ENCODE data around the gene TOMM20L. TPM values are rescaled to one million over a fixed set of nuclear protein-coding genes. Genes with fewer than 3 reads are reported as not detected.

The TOMM20L gene
- total and polyA plus RNA-seq, 9 of the 15 experiments (the other 6 are each of a cell fraction or from before 2014, with no cell fraction given) = not detected

- no peak overlapping the region for H3K4me2 ChIP-seq (ENCODE audit: insufficient read depth, low read length)
- H3K9me3 ChIP-seq (replicated peaks; ENCODE audit: control insufficient read depth, insufficient read depth, low read depth, low read length) = no peaks in the 10 kb centered on the region
- FAIRE-seq (no peak), DNase-seq (ENCODE audit: extremely low read depth in 1 of 4, low spot score in 3 of 4) (no peak), ATAC-seq (no peak)
- no peaks in the 10 kb centered on the region for H4K20me1 ChIP-seq (replicated peaks; ENCODE audit: control insufficient read depth, insufficient read depth, low read length)
- no peaks in the 10 kb centered on the region for H3K4me1 ChIP-seq (replicated peaks in 1 of 2; ENCODE audit: control insufficient read depth in 2 of 2, insufficient read depth in 2 of 2, low read length in 2 of 2)
- no peak overlapping the region for H3K4me3 ChIP-seq
- no TSS peak for BruUV-seq (replicated peaks)
- H3K9me1 ChIP-seq (ENCODE audit: control insufficient read depth, insufficient read depth, low read length) = no peaks in the 10 kb centered on the region
- H3K79me2 ChIP-seq (ENCODE audit: control insufficient read depth, insufficient read depth, low read length) = no peaks in the 10 kb centered on the region
- WGBS (ENCODE audit: insufficient coverage, low coverage, missing lambda C conversion rate) = 69% methylated on average over 2 of the region's 4 CpGs
- intact Hi-C loops (cut with micrococcal nuclease) = no loop called here
- ChIA-PET POLR2A (no interaction called here), CTCF (ENCODE audit: low intra/inter-chr PET ratio) (interaction anchor here (2.8 kb wide), 1 partner anchor 256 kb away, joined by 14 read pairs; no protein-coding TSS in a partner anchor)
- no peak overlapping the region for H3K9ac ChIP-seq (ENCODE audit: insufficient read depth in 1 of 2, low read depth in 2 of 2, low read length in 2 of 2)
- TF ChIP-seq, protein P1, sequence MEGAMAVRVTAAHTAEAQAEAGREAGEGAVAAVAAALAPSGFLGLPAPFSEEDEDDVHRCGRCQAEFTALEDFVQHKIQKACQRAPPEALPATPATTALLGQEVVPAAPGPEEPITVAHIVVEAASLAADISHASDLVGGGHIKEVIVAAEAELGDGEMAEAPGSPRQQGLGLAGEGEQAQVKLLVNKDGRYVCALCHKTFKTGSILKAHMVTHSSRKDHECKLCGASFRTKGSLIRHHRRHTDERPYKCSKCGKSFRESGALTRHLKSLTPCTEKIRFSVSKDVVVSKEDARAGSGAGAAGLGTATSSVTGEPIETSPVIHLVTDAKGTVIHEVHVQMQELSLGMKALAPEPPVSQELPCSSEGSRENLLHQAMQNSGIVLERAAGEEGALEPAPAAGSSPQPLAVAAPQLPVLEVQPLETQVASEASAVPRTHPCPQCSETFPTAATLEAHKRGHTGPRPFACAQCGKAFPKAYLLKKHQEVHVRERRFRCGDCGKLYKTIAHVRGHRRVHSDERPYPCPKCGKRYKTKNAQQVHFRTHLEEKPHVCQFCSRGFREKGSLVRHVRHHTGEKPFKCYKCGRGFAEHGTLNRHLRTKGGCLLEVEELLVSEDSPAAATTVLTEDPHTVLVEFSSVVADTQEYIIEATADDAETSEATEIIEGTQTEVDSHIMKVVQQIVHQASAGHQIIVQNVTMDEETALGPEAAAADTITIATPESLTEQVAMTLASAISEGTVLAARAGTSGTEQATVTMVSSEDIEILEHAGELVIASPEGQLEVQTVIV (CRISPR knock-in tag; IDR thresholded peaks at IDR 0.05; ENCODE audit: borderline replicate concordance) = no peak
- TF ChIP-seq, protein P2, sequence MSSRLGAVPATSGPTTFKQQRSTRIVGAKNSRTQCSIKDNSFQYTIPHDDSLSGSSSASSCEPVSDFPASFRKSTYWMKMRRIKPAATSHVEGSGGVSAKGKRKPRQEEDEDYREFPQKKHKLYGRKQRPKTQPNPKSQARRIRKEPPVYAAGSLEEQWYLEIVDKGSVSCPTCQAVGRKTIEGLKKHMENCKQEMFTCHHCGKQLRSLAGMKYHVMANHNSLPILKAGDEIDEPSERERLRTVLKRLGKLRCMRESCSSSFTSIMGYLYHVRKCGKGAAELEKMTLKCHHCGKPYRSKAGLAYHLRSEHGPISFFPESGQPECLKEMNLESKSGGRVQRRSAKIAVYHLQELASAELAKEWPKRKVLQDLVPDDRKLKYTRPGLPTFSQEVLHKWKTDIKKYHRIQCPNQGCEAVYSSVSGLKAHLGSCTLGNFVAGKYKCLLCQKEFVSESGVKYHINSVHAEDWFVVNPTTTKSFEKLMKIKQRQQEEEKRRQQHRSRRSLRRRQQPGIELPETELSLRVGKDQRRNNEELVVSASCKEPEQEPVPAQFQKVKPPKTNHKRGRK (tag; IDR thresholded peaks at IDR 0.05) = no peak
- TF ChIP-seq PHF8 (IDR thresholded peaks at IDR 0.05; ENCODE audit: borderline replicate concordance, low read length) (no peak), PHF21A (IDR thresholded peaks at IDR 0.05; ENCODE audit: borderline replicate concordance, low read depth) (no peak), STAT6 (CRISPR knock-in tag; IDR thresholded peaks at IDR 0.05) (no peak), TGIF2 (CRISPR knock-in tag; IDR thresholded peaks at IDR 0.05) (no peak), NFATC3 (IDR thresholded peaks at IDR 0.05) (no peak), DMBX1 (CRISPR knock-in tag; IDR thresholded peaks at IDR 0.05; ENCODE audit: borderline replicate concordance) (no peak), ZNF507 (tag; conservative IDR thresholded peaks at IDR 0.05) (no peak), ZNF644 (tag; IDR thresholded peaks at IDR 0.05; ENCODE audit: low read depth) (no peak), CHD2 (IDR thresholded peaks at IDR 0.05; ENCODE audit: low read depth, low read length) (no peak), CHCHD3 (CRISPR knock-in tag; IDR thresholded peaks at IDR 0.05) (no peak), ZBTB9 (CRISPR knock-in tag; IDR thresholded peaks at IDR 0.05) (no peak)
- TF ChIP-seq, protein P3, sequence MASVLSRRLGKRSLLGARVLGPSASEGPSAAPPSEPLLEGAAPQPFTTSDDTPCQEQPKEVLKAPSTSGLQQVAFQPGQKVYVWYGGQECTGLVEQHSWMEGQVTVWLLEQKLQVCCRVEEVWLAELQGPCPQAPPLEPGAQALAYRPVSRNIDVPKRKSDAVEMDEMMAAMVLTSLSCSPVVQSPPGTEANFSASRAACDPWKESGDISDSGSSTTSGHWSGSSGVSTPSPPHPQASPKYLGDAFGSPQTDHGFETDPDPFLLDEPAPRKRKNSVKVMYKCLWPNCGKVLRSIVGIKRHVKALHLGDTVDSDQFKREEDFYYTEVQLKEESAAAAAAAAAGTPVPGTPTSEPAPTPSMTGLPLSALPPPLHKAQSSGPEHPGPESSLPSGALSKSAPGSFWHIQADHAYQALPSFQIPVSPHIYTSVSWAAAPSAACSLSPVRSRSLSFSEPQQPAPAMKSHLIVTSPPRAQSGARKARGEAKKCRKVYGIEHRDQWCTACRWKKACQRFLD (CRISPR knock-in tag; IDR thresholded peaks at IDR 0.05) = no peak
- no peak overlapping the region for H2AFZ ChIP-seq (ENCODE audit: low read depth, low read length)
- no peaks in the 10 kb centered on the region for H3K27me3 ChIP-seq (ENCODE audit: control insufficient read depth in 2 of 2, insufficient read depth in 2 of 2, low read length in 2 of 2)
- H3K27ac ChIP-seq (ENCODE audit: extremely low read depth, low read depth, low read length) = no peak overlapping the region
- H3K36me3 ChIP-seq (ENCODE audit: control insufficient read depth, insufficient read depth, low read length) = peaks cover 34% of the 10 kb centered on the region; the same call in 2 of the 3 replicates
- in situ Hi-C loops (cut with MboI) = loop anchor here (25.0 kb wide), 1 partner anchor 252 kb away; no protein-coding TSS in a partner anchor
These were observed 31.4 kb upstream of the TOMM20L start for GRCh38 chr14:58364316-58364715.
